NCI-H2227 (cell line): Measurements from ENCODE around the gene NAV3.

ENCODE experiments used
- DNase-seq: peaks from one replicate; lab custom pipeline; 2025; ENCODE audit not compliant: unreplicated experiment; lab: John Stamatoyannopoulos, UW

Gene NAV3, protein sequence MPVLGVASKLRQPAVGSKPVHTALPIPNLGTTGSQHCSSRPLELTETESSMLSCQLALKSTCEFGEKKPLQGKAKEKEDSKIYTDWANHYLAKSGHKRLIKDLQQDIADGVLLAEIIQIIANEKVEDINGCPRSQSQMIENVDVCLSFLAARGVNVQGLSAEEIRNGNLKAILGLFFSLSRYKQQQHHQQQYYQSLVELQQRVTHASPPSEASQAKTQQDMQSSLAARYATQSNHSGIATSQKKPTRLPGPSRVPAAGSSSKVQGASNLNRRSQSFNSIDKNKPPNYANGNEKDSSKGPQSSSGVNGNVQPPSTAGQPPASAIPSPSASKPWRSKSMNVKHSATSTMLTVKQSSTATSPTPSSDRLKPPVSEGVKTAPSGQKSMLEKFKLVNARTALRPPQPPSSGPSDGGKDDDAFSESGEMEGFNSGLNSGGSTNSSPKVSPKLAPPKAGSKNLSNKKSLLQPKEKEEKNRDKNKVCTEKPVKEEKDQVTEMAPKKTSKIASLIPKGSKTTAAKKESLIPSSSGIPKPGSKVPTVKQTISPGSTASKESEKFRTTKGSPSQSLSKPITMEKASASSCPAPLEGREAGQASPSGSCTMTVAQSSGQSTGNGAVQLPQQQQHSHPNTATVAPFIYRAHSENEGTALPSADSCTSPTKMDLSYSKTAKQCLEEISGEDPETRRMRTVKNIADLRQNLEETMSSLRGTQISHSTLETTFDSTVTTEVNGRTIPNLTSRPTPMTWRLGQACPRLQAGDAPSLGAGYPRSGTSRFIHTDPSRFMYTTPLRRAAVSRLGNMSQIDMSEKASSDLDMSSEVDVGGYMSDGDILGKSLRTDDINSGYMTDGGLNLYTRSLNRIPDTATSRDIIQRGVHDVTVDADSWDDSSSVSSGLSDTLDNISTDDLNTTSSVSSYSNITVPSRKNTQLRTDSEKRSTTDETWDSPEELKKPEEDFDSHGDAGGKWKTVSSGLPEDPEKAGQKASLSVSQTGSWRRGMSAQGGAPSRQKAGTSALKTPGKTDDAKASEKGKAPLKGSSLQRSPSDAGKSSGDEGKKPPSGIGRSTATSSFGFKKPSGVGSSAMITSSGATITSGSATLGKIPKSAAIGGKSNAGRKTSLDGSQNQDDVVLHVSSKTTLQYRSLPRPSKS (N-terminal part only)

DNA sequence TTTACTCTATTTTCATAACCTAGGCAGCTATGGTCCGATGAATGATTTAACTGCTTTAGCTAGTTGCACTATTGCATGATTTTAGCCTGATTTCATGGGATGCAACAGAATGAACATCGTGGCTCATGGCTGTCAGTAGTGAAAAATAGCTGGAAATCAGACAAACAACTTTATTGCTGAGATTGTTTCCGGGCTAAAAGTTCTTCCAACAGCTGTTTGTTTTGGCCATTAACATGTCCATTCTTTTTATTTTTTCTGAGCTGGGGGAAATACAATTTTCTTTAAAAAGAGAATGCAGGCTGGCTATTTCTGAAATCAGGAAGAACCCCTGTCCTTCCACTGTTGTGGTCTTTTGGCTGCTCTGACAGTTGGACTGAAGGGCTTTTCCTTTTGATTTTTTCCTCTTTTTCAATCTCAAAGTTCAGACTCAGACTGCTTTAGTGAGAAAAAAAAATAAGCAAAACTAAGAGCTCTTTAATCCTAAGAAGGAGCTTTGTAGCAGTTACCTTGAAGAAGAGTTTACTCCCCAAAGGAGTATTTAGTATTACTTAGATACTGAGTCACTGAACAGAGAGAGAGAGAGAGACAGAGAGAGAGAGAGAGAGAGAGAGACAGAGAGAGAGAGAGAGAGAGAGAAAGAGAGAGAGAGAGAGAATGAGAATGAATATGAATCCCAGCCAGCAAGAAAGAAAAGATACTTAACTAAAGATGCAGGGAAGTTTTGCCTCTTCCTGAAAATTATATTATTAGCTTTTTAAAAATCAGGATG, at the start of gene NAV3:
TSS of gene NAV3 (plus strand) at position 312 of the 769 bp plus-strand sequence. CDS start 568 bp downstream, outside the sequence.
- no peak for DNase-seq

DNA sequence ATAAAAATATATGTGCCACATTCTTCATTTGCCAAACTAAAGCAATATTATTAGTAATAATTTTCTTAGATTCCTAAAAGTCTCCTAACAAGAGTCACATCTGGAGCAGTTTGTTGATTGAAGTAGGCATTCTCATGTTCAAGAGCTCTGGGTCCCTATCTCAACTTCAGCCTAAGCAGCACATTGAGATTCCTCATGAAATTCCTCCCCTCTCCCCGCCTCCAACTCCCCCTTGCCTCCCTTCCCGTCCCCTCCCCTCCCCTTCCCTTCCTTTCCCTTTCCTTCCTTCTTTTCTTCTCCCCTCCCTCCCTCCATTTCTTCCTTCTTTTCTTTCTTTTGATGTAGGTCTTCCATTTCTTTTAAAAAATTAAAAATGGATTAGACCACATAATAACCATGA, 48.7 kb upstream of the NAV3 start:
- DNase-seq: no peak

DNA sequence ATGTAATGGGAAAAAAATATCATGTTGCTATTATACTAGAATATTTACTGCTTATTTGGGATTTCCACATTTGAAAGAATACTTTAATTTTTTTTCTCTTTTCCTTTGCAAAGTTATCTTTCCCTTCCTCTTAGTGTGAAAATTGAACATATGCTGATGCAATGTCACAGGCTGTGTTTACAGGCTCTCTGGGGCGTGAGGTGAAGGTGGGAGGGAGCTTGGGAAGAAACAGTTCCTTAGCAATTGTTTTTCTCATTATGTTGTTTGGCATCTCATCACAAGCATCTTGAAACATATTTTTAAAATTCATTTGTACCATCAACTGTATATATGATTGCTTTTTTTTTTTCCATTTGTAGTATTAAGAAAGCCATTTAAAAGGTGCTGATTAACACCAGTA, 47.9 kb upstream of the NAV3 start:
- DNase-seq: no peak

DNA sequence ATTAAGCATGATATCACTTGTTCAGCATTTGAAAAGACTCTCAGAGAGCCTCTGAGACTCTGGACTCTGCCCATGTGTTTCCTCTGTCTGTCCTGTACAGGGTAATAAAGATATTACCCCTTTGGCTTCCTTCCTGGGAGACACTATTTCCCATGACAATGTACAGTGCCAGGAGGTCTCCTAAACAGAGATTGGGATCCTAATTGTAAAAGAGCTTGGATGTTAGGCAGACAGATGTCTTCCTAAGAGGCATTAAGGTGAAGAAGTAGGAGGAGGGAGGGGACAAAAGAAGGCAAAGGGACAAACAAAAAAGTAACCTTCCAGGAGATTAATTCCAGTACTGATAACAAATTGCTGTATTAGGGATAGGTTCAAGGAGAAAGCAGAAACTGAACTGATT, 45.5 kb upstream of the NAV3 start:
- no peak for DNase-seq

DNA sequence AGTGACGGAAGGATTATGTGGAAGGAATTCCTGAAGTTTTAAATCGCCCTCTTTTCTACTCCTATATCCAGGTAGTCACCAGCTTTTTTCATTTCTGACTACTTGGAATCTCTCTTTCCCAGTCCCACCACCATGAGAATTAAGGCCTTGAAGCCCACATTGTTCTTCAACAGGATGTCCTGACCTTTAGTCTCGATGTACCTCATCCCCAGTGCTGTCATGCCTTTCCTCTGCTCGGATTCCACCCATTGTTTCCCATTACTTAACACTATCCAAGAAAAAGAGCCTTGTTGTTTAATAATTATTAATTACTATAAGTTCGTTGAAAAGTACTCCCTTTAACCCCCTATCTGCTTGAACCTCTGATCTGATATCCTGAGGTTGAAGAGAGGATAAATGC, 44.0 kb upstream of the NAV3 start:
- DNase-seq: no peak

DNA sequence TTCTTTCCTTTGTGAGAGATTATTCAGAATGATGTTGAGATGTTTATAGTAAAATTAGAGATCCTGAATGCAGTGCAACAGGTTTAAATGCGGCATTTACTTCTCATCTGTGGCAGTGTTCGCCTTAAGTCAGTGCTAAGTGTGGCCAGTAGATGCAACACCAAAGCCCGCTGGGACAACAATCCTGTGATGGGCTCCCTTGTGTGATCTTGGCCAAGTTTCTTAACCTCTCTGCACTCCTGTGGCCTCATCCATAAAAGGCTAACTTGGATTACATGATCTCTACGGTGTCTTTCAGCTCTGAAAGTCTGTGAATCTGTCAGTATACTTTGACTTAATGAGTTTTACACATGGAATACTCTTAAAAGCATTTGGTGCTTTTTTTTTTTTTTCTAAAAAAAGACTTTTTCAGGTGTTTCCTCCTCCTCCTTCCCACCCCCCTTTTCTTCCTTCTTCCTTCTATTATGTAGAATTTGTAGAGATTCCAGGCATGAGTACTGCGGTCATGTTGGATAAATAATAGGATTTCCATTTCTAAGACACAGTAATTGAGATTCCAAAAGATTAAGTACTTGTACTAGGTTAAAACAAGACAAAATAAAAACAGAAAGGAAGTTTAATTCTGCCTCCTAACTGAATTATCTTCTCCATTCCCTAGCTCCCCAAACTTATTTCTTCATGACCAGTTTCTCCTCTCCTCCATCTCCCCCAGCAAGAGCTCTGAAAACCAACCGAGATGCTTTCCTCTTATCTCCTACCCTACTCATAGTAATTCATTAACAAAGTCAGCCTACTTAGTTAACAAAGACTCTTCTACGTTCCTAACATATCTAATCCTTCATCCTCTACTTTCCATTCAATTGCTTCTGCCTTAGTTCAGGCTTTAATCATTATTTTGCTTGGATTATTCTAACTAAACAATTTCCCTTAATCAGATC, 42.2 kb upstream of the NAV3 start:
- DNase-seq: no peak

DNA sequence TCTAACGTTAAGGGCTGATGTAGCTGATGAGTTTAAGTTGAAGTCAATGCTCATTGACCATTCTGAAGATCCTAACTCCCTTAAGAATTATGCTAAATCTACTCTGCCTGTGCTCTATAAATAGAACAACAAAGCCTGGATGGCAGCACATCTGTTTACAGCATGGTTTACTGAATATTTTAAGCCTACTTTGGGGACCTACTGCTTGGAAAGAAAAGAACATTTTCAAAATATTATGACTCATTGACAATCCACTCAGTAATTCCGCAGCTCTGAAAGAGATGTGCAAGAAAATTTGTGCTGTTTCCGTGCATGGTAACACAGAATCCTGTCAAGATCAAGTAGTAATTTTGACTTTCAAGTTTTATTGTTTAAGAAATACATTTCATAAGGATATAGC, 35.0 kb upstream of the NAV3 start:
- no peak for DNase-seq

DNA sequence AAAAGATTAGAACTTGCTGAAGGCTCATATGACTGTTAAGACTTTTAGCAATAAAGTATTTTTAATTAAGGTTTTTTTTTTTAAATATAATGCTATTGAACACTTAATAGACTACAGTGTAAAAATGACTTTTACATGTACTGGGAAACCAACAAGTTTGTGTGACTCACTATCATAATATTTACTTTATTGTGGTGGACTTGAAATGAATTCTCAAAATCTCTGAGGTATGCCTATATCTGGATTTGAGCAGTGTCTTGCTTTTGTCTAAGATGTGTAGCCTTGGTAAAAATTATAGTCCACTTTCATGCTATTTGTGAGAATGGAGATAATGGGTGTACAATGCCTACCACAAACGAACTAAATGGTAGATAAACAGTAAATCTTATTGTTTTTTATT, 33.9 kb upstream of the NAV3 start:
- DNase-seq: no peak

DNA sequence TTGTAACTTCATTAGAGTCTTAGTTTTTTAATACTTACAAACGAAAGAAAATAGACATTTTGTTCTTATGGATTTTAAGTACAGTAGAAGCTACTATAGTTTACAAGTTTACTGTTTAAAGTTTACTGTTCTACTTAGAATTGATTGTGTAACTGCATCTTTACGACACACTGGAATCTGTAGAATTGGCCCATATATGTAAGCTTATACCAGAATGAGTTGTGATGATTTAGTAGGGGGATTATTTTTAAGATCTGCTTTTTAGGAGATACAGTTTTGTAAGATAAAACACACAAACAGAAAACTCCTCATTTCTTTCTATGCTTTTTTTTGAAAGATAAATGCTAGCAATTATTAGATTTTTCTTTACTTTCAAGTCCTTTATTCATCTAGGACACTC, 30.2 kb upstream of the NAV3 start:
- no peak for DNase-seq

DNA sequence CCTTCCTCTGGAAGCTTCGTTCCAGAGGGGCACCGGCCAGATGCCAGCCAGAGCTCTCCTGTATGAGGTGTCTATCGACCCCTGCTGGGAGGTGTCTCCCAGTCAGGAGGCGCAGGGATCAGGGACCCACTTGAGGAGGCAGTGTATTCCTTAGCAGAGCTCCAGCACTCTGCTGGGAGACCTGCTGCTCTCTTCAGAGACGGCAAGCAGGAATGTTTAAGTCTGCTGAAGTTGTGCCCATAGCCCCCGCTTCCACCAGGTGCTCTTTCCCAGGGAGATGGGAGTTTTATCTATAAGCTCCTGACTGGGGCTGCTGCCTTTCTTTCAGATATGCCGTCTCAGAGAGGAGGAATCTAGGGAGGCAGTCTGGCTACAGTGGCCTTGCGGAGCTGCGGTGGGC, 22.2 kb upstream of the NAV3 start:
- DNase-seq: no peak

DNA sequence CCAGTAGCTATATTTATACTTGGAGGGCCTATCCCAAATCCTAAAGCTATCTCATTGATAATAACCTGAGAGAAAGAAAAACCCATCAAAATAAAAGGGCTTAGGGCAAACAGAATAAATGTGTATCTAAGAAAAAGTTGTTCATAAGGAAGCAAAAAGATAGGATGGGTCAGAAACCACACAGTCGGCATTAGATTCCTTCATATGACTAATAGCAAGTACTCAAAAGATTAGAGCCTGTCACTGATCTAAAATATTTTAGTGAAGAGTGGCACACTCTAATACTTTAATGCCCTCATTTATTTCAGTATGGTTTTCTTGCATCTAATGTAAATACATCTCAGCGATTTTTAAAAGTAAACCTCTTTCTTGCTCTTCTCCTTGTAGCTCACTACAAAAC, 17.1 kb upstream of the NAV3 start:
- DNase-seq: no peak

DNA sequence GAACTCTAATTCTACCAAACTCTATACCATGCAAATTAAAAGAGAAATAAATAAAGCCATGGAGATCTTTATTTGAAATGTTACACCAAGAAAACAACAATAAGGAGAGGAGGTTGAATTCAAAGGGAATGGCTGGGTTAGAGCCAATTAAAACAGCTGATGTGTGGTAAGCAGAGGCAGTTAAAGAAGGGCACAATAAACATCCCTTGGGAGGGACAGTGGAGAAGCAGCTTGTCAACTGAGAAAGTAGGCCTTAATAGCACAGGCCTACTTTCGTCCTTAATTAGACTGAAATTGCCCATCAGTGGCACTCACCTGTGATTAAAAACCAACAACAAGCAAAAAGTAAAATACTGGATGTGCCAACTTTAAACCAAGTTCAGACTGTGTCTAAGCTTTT, 16.3 kb upstream of the NAV3 start:
- no peak for DNase-seq

DNA sequence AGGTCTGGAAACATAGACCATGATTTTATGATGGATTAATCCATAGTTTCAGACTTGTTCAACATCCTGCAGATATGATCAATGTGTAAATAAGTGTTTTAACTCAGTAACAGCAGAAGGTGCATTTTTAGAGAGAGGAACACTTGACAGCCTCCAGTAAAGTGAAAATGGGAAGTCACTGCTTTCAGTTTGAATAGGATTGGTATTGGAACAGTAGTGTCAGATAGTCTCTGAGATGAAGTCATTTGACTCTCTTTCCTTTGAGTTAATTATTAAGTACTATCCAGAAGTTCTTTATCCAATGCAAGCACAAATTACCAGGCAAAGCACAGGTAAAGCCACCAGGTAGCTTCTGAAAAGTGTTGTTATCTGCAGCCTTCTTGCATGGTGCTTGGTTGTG, 14.5 kb upstream of the NAV3 start:
- no peak for DNase-seq

DNA sequence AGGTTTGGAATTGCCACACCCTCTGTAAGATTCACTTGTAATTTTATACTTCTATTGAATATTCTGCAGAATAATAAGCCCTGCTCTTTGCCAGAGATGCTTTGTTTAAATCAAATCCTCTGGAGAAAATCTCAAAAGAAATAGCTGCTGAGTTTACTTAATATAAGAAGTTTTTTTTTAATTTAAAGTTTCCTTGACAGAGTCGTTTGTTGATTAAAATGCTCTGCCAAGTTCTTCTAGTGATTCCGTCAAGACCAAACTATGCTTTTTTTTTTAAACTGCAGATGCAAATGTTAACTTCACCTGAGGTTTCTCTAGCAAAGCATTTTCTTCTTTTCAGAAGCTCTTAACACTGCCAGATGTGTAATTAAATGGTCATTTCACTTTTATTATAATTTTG, 13.4 kb upstream of the NAV3 start:
- DNase-seq: no peak

DNA sequence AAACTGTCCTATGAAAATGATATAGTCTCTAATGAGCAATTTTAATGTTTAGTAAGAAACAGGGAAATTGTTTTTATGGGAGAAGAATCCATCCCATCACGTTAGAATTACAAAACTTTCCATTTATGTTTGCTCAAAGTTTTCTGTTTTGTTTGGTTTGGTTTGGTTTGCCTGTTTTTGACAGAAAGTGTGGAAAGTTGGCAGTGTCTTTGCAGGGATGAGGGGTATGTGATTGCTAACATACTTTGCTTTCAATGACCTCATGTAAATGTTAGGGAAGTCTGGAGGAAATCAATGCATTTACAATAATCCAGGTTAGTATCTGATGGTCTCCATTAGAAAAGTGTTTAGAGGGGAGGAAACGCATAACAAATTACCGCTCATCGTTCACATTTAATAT, 12.3 kb upstream of the NAV3 start:
- DNase-seq: no peak

DNA sequence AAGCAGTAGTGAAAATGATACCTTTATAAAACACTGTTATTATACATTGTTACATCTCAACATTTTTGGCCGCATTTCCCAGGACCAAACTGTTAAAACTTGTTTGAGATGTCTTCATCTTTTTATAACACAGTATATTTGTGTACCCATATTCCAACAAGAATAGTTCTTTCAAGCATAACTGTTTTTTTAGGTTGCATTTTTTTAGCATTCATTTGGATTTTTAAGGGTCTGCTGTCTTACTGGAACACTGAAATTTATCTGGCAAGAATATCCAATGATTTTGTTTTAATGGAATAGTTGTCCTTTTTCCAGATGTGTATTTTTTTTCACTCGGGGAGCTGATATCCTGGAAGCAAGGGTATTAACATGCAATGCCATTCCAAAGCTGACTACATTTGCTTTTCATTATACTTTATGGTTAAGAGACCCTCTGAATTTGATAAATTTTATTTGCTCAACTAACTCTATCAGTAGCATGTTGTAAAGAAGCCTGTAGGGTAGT, 8.9 kb upstream of the NAV3 start:
- no peak for DNase-seq

DNA sequence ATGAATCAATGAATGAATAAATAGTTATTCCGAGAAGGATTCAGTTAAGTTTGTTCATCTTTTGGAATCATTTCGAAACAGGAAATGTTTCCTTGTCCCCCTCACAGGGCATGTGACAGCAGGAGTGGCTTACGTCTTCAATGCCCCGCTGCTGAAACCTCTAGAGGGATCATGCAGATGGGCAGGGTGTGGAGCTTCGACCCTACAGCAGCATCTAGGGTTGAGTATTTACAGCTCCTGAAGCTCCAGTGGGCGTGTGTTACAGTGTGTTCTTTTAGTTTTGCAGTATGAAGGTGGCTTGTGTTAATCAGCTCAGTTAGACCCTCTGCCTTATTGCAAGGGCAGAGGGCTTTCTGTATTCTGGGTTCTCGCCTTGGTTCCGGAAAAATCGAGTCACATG, 2.6 kb downstream of the NAV3 start:
- DNase-seq: no peak

DNA sequence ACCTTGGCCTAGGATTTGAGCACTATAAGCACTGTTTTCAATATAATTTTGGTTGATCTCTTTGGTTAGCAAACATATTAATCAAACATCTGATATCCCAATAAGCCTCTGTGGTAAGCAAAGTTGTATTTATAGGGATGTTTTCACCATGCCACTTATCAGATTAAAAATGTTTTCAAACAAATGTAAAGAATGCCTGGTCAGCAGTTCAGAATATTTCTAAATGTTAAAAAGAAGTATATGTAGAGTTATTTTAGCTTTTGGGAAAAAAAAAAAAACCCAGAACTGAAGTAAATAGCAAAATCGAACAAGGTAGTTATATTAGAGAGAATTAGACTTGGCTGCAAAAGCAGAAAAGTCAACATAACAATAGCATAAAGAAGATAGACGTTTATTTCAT, 3.9 kb downstream of the NAV3 start:
- DNase-seq: no peak

DNA sequence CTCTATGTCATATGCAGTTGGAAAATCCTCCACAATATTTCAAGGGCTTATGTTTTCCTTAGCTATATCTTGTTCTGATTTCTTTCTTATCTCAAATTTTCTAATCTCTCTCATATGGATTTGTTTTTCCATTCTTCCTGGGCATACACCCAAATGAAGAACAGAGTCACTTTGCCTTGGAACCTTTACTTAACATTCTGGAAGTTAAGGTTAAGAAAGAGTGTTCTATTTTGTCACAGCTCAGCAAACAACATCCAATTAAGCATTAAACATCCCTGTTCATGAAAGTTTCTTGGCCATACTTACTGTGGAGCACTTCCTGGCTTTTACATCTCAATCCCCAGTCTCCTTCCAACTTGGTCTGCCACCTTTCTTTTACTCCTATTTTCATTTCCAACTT, 5.3 kb downstream of the NAV3 start:
- no peak for DNase-seq

DNA sequence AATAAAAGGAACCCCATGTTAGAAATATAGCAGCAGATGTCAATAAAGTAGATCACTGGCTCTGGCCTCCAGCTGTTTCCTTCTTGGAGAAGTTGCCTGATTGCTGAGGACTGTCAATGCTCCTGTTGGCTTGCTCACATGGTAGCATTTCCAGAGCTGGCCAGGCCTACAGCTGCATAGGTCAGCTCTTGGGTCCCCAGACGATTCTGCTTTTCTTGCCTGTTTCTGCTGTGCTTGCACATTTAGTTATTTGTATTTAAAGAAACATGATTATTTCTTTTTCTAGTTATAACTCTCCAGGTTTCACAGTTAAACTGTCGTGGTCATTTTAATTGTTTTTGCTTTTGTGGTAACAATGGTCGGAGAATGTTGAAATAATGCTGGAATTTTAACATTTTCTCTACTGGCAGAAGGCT, 7.2 kb downstream of the NAV3 start:
- no peak for DNase-seq
